Stimulated activated CD4-positive, alpha-beta T cell treated with anti-CD3 and anti-CD28 coated beads, Interleukin-15, amount 100 ng/mL, for 48 hours (primary cell): Measurements from ENCODE around the gene CRYZL1.
A peak's percentile ranks its signal among the peaks of the same experiment; 100 is the strongest.

Experiments
- DNase-seq, 2 donors: peaks; one replicate each; pipeline ENCODE4 v3.0.0-alpha.2; 2020; ENCODE audit warnings: low read depth in 2 of 2

CRYZL1 gene

DNA sequence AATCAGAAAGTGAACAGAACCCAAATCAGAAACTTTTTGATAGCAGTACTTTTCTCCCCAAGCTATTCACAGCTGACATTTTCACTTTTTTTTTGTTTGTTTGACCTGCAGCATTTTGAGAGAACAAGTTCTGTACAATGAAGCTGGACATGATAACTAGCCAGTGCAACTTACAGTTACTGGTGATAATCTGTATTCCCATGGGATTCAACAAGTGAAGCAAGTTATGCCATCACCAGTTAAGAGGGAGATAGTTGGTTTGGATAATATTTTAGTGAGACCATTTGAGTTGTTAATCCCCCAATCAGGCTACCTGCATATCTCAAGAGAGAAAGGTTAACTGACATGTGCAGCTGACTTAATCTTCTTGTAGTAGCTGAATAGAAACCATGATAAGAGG, 80.6 kb downstream of the CRYZL1 start:
- no peak for DNase-seq

GRCh38 chr21:33559813-33560212, 81.7 kb downstream of the CRYZL1 start:
- DNase-seq = no peak

DNA sequence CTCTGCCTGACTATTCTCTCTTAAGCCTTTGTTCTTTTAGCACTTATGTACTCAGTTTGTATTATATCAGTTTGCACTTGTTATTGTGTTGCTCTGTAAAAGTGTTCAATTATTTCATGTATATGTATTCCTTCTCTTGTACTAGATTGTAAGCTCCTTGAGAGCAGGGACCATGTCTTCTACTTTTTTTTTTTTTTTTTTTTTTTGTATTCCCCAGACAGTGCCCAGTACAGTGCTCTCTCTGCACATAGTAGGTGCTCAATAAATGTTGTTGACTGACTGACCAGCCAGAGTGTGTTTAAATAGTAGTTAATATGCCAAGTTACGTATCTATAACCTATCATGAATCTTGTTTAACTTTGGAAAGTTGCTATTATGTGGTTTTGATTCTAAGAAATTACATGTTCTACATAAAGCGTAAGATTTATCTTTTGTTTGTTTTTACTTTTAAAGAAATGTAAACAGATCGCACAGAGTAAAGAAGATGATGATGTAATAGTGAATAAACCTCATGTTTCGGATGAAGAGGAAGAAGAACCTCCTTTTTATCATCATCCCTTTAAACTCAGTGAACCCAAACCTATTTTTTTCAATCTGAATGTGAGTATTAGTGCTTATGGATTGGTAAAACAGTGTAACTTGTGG, 82.6 kb downstream of the CRYZL1 start:
- no peak for DNase-seq

DNA sequence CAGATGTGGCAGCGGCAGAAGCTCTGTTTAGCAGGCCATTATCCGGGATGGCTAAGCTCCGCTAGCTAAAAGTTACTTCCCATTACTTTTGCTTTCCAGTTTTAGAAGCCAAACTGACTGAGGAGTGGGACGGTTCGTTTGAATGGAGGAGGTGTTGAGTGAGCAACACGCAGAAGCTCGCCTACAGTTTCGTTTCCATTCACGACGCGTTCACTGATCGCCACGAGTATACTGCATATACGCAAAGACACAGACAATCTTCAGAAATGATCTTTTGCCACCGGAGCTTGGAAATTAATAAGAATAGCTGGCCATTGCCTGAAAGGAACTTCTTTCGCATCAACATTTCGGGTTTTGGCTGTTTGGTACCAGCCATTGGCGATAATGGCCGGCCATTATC, 84.1 kb downstream of the CRYZL1 start:
- no peak for DNase-seq

- DNase-seq = no peak
Observed at GRCh38 chr21:33554982-33555344, 86.6 kb downstream of the CRYZL1 start.

GRCh38 chr21:33554236-33554981, 87.1 kb downstream of the CRYZL1 start:
- DNase-seq = no peak

DNA sequence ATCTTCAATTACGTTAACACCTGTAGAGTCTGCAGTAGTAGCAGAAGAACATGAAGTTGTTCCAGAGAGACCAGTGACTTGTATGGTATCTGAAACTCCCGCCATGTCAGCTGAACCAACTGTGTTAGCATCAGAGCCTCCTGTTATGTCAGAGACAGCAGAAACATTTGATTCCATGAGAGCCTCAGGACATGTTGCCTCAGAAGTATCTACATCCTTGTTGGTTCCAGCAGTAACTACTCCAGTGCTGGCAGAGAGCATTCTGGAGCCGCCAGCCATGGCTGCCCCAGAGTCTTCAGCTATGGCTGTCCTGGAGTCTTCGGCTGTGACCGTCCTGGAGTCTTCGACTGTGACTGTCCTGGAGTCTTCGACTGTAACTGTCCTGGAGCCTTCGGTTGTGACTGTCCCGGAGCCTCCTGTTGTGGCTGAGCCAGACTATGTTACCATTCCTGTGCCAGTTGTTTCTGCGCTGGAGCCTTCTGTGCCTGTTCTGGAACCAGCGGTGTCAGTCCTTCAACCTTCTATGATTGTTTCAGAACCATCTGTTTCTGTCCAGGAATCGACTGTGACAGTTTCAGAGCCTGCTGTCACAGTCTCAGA, 88.4 kb downstream of the CRYZL1 start:
- DNase-seq = no peak

GRCh38 chr21:33552093-33552998, 89.2 kb downstream of the CRYZL1 start:
- no peak for DNase-seq

DNA sequence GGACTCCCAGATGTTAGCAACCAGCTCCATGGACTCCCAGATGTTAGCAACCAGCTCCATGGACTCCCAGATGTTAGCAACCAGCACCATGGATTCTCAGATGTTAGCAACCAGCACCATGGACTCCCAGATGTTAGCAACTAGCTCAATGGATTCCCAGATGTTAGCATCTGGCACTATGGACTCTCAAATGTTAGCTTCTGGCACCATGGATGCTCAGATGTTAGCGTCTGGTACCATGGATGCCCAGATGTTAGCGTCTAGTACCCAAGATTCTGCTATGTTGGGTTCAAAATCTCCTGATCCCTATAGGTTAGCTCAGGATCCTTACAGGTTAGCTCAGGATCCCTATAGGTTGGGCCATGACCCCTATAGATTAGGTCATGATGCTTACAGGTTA, 89.9 kb downstream of the CRYZL1 start:
- DNase-seq = no peak

GRCh38 chr21:33550772-33551660, 90.5 kb downstream of the CRYZL1 start:
- no peak for DNase-seq

GRCh38 chr21:33549848-33550771, 91.4 kb downstream of the CRYZL1 start:
- no peak for DNase-seq

DNA sequence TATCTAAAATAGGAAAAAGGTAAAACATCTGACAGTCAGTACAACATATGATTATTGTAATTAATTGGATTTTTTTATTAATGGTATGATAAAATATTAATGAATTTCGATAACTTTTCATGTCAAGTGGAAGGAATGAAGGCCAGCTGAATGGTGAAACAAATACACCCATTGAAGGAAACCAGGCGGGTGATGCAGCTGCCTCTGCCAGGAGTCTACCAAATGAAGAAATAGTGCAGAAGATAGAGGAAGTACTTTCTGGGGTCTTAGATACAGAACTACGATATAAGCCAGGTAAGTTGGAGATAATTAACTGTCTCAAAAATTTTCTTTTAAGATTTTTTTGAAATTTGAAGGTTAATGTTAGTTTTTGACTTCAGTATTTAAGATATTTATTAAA, 95.5 kb downstream of the CRYZL1 start:
- no peak for DNase-seq

GRCh38 chr21:33544451-33545195, 96.9 kb downstream of the CRYZL1 start:
- DNase-seq = no peak

DNA sequence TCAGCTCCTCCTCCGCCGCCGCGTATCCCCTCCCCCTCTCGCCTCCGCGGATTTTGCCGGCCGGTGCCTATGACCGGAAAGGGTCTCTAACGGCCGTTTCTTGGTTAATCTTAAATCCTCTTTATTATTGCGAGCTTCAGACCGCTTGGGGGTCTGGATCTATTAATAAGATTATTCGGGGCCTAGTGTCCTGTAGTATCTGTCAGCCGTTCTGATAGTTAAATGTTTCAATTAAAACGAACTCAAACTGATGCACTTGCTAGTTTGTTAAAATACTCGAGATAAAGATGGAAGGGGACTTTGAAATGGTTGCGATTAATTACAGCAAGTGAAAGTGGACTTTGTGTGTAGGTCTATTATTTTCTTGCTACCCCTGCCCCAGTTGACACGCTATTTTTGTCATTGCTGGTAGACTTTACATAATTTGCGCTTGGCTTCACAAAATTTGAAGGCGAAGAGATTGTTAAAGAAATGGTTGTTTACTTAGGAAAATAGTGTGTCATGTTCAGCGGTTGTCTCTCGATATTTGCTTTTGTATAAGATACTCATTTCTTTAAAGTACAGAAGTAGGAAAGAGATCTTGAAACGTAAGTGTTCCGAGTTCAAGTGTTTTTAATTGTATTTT, 97.9 kb downstream of the CRYZL1 start:
- peak; percentile 56 to 74 for DNase-seq

DNA sequence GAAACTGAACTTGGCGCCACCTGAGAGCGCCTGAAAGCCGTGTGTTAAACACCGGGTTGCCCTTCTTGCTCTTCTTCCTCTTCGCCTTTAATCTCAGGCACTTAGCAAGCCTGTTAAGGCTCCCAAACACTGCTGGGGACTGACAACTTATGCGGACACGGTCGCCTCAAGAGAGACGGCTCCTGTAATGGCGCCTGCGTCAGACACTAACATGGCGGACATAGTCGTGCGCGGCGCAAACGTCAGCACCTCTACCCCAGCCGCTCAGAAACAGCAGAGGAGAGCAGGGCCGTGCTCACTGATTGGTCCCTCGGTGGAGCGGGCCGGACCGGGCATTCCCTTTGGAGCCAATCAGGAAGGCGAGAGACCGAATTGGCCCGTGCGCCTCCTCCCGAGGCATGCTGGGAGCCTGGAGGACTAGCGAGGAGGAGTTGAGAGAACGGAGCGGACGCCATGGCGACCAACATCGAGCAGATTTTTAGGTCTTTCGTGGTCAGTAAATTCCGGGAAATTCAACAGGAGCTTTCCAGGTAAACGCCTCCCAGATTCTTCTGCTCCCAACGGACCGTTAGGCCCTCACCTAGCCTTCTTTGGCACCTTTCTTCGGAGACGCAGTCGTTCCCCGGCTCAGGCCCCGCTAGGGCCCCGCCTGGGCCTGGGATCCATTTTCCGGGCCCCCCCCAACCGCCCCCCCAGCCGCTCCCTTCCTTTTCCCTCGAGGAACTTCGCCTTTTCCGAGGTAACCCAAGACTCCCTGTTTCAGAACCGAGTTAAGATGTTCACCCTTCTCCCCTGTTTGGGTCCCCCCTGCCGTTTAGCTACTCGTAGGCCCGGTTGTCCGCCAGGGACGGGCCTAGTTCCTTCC, 98.7 kb downstream of the CRYZL1 start, which contains the start of gene SON:
SON (plus strand) TSS at position 399 of the 865 bp plus-strand sequence; CDS start at position 454, 55 bp downstream.
- DNase-seq = peak; percentile 97 to 98

DNA sequence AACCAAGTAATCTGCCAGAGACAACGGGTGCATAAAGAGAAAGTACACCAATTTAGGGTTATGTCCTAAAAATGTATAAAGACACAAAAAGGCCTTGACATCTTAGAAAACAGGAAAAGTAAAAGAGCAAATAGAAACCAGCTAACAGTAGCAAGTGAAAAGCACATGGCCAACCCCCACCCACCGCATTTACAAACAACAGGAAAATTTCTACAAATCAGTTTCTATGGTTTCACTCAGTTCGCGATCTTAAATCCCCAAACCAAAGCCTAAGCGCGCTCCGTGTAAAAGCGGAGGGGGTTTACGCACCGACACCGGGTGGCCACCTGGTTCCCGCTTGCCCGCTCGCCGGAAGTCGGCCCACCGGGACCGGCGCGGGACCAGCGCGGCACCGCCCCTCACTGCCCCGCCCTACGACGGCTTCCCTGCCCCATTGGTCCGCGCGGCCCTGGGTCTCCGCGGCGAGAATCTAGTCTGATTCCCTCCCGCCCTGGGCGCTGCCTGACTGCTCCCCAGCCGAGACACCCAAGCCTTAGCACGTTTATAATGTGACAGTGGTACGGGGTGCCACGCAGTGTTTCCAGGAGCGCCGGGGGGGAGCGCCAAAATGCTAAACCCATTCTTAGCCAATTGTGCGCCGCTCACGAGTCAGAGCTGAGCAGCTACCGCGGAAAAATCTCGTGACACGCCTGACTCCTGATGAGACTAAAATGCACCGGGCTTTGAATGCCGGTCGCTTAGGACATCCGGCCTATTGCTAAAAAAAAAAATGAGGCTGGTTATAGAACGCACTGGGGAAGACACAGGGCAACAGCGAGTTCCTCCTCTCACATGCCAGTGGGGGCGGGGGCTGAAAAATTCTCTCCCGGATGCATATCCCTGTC, 99.5 kb downstream of the CRYZL1 start, which contains the start of gene GART:
GART (minus strand) TSS at position 362 of the 884 bp plus-strand sequence. CDS start 2,802 bp downstream, outside the sequence.
- peak; percentile 74 to 82 for DNase-seq
